Measurements from ENCODE around the gene SLC6A6. TPM values are rescaled to one million over a fixed set of nuclear protein-coding genes. Genes with fewer than 3 reads are reported as not detected.

The SLC6A6 gene
- polyA plus RNA-seq, 1 donor (not counting 4 experiments of a cell fraction or from before 2014, with no cell fraction given), result 8.3 TPM

GRCh38 chr3:14459384-14459783 lies 57.0 kb downstream of the SLC6A6 start:
- dilution Hi-C loops (cut with MboI; ENCODE audit: extremely low pct_ligation_motif_present, low sequenced_read_pairs), result no loop called here
- FAIRE-seq, result no peak

GRCh38 chr3:14459787-14460186 lies 57.4 kb downstream of the SLC6A6 start:
- no peak for DNase-seq (ENCODE audit: low read depth, low spot score)
- no peak for TF ChIP-seq EZH2 (IDR thresholded peaks at IDR 0.05; ENCODE audit: low read length)
- no peak for TF ChIP-seq CTCF (optimal IDR thresholded peaks at IDR 0.05 in 1 of 3, IDR thresholded peaks at IDR 0.05 in 1 of 3, conservative IDR thresholded peaks at IDR 0.05 in 1 of 3; ENCODE audit: extremely low read depth in 1 of 3, insufficient read depth in 2 of 3, low read length in 3 of 3)
- dilution Hi-C loops (cut with MboI; ENCODE audit: extremely low pct_ligation_motif_present, low sequenced_read_pairs), result no loop called here

More at GRCh38 chr3:14459384-14459783, 57.0 kb downstream of the SLC6A6 start:
- Histone ChIP-seq H3K36me3 (ENCODE audit: control insufficient read depth in 2 of 2, extremely low read depth in 1 of 2, insufficient read depth in 2 of 2, low read length in 2 of 2) (peaks cover 2 to 4% of the 10 kb centered on the region in 2 experiments), H3K9me3 (ENCODE audit: control insufficient read depth, low read depth, low read length) (no peaks in the 10 kb centered on the region), H3K27ac (ENCODE audit: control insufficient read depth, insufficient read depth, low read length) (no peak overlapping the region), H3K4me1 (ENCODE audit: control insufficient read depth, extremely low read depth, insufficient read depth, low read length) (no peaks in the 10 kb centered on the region), H3K27me3 (ENCODE audit: control insufficient read depth, extremely low read depth, insufficient read depth, low read length) (no peaks in the 10 kb centered on the region), H3K79me2 (ENCODE audit: control insufficient read depth, insufficient read depth, low read length) (no peaks in the 10 kb centered on the region), H4K20me1 (ENCODE audit: control insufficient read depth, extremely low read depth, insufficient read depth, low read length) (no peaks in the 10 kb centered on the region), H3K4me3 (ENCODE audit: control insufficient read depth in 2 of 3, extremely low read depth in 1 of 3, insufficient read depth in 2 of 3, low read depth in 1 of 3, low read length in 3 of 3) (no peak overlapping the region), H3K9ac (ENCODE audit: control insufficient read depth, extremely low read depth, insufficient read depth, low read length) (no peak overlapping the region), H3K4me2 (ENCODE audit: control insufficient read depth, extremely low read depth, insufficient read depth, low read depth, low read length) (no peak overlapping the region), H2AFZ (ENCODE audit: control insufficient read depth, low read length) (no peak overlapping the region), H3K9me1 (ENCODE audit: control insufficient read depth, extremely low read depth, insufficient read depth, low read length) (no peaks in the 10 kb centered on the region)
- DNase-seq (ENCODE audit: low read depth, low spot score), result no peak
- TF ChIP-seq EZH2 (IDR thresholded peaks at IDR 0.05; ENCODE audit: low read length) (no peak), CTCF (optimal IDR thresholded peaks at IDR 0.05 in 1 of 3, IDR thresholded peaks at IDR 0.05 in 1 of 3, conservative IDR thresholded peaks at IDR 0.05 in 1 of 3; ENCODE audit: extremely low read depth in 1 of 3, insufficient read depth in 2 of 3, low read length in 3 of 3) (no peak)

More at GRCh38 chr3:14459787-14460186, 57.4 kb downstream of the SLC6A6 start:
- Histone ChIP-seq H3K4me2 (ENCODE audit: control insufficient read depth, extremely low read depth, insufficient read depth, low read depth, low read length) (no peak overlapping the region), H3K9me1 (ENCODE audit: control insufficient read depth, extremely low read depth, insufficient read depth, low read length) (no peaks in the 10 kb centered on the region), H2AFZ (ENCODE audit: control insufficient read depth, low read length) (no peak overlapping the region), H3K4me1 (ENCODE audit: control insufficient read depth, extremely low read depth, insufficient read depth, low read length) (no peaks in the 10 kb centered on the region), H3K9ac (ENCODE audit: control insufficient read depth, extremely low read depth, insufficient read depth, low read length) (no peak overlapping the region), H3K79me2 (ENCODE audit: control insufficient read depth, insufficient read depth, low read length) (no peaks in the 10 kb centered on the region), H3K27me3 (ENCODE audit: control insufficient read depth, extremely low read depth, insufficient read depth, low read length) (no peaks in the 10 kb centered on the region), H3K27ac (ENCODE audit: control insufficient read depth, insufficient read depth, low read length) (no peak overlapping the region), H3K36me3 (ENCODE audit: control insufficient read depth in 2 of 2, extremely low read depth in 1 of 2, insufficient read depth in 2 of 2, low read length in 2 of 2) (peaks cover 2 to 4% of the 10 kb centered on the region in 2 experiments), H4K20me1 (ENCODE audit: control insufficient read depth, extremely low read depth, insufficient read depth, low read length) (no peaks in the 10 kb centered on the region), H3K4me3 (ENCODE audit: control insufficient read depth in 2 of 3, extremely low read depth in 1 of 3, insufficient read depth in 2 of 3, low read depth in 1 of 3, low read length in 3 of 3) (no peak overlapping the region), H3K9me3 (ENCODE audit: control insufficient read depth, low read depth, low read length) (no peaks in the 10 kb centered on the region)
- no peak for FAIRE-seq
